ENCODE data around the gene STPG3.

DNA sequence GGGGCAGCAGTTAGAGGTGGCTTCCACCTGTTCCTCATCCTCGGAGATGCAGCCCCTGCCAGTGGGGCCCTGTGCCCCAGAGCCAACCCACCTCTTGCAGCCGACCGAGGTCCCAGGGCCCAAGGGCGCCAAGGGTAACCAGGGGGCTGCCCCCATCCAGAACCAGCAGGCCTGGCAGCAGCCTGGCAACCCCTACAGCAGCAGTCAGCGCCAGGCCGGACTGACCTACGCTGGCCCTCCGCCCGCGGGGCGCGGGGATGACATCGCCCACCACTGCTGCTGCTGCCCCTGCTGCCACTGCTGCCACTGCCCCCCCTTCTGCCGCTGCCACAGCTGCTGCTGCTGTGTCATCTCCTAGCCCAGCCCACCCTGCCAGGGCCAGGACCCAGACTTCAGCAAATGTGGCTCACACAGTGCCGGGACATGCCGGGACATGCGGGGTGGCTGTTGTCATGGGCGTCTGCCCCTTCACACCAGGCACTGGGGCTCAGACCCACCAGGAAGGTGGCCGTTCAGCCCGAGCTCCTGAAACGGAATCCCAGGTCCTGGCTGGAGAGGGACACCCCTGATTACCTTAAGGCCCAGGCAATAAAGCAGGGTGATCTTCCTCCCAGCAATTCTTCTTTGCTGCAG is 25.3 kb upstream of the STPG3 start:
- TF ChIP-seq, protein P1, sequence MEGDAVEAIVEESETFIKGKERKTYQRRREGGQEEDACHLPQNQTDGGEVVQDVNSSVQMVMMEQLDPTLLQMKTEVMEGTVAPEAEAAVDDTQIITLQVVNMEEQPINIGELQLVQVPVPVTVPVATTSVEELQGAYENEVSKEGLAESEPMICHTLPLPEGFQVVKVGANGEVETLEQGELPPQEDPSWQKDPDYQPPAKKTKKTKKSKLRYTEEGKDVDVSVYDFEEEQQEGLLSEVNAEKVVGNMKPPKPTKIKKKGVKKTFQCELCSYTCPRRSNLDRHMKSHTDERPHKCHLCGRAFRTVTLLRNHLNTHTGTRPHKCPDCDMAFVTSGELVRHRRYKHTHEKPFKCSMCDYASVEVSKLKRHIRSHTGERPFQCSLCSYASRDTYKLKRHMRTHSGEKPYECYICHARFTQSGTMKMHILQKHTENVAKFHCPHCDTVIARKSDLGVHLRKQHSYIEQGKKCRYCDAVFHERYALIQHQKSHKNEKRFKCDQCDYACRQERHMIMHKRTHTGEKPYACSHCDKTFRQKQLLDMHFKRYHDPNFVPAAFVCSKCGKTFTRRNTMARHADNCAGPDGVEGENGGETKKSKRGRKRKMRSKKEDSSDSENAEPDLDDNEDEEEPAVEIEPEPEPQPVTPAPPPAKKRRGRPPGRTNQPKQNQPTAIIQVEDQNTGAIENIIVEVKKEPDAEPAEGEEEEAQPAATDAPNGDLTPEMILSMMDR (IDR thresholded peaks at IDR 0.05; ENCODE audit: low read length), result no peak
- no peak for TF ChIP-seq EZH2 (IDR thresholded peaks at IDR 0.05; ENCODE audit: borderline replicate concordance, low read length)

Data from OCI-LY1 (cell line).